ACC112 (cell line): ENCODE results near the gene VWA5B2.

Source experiments
- H2AFZ ChIP-seq: fragments of 200-600 bp; sonication (generic); one replicate; pipeline ENCODE4 v1.6.0; 2017; ENCODE audit warnings: antibody characterized with exemption, low read length; ENCODE audit not compliant: unreplicated experiment
- H3K27ac ChIP-seq: fragments of 200-600 bp; sonication (generic); 2 replicates; pipeline ENCODE4 v1.5.1; 2014; ENCODE audit warnings: low read depth, mild to moderate bottlenecking, antibody characterized with exemption, low read length, moderate library complexity
- H3K27me3 ChIP-seq: fragments of 200-600 bp; sonication (generic); 2 replicates; pipeline ENCODE4 v1.6.1; 2014; ENCODE audit warnings: mild to moderate bottlenecking, antibody characterized with exemption, low read length, moderate library complexity, mixed read lengths; ENCODE audit not compliant: insufficient read depth
- H3K36me3 ChIP-seq: fragments of 200-600 bp; sonication (generic); 2 replicates; pipeline ENCODE4 v1.6.1; 2016; ENCODE audit warnings: mild to moderate bottlenecking, antibody characterized with exemption, low read length, moderate library complexity, mixed read lengths; ENCODE audit not compliant: insufficient read depth
- H3K4me1 ChIP-seq: fragments of 200-600 bp; sonication (generic); one replicate; pipeline ENCODE4 v1.6.1; 2016; ENCODE audit warnings: low read length, mixed read lengths; ENCODE audit not compliant: insufficient read depth, unreplicated experiment, control insufficient read depth
- H3K4me3 ChIP-seq: fragments of 200-600 bp; sonication (generic); 2 replicates; pipeline ENCODE4 v1.5.1; 2014; ENCODE audit warnings: mild to moderate bottlenecking, low read depth, low read length
- H3K79me2 ChIP-seq: fragments of 200-600 bp; sonication (generic); one replicate; pipeline ENCODE4 v1.6.0; 2016; ENCODE audit warnings: low read length; ENCODE audit not compliant: control insufficient read depth, unreplicated experiment, insufficient read depth

Gene VWA5B2

GRCh38 chr3:184275961-184276910, 46.9 kb downstream of the VWA5B2 start, which contains the start of gene ECE2:
Gene ECE2, plus strand, starts transcription at chr3:184276022. Its CDS starts 132 bp downstream, at chr3:184276154.
- H3K36me3 ChIP-seq = no peaks in the 10 kb centered on the region
- H3K27me3 ChIP-seq = peaks cover 57% of the 10 kb centered on the region
- H3K4me3 ChIP-seq = peak within 1 kb of the TSS; percentile 12; the same call in 1 of the 2 replicates
- H3K4me1 ChIP-seq = no peaks in the 10 kb centered on the region
- H2AFZ ChIP-seq = no peak within 1 kb of the TSS
- no peaks in the 10 kb centered on the region for H3K79me2 ChIP-seq
- no peak within 1 kb of the TSS for H3K27ac ChIP-seq

- Histone ChIP-seq H3K36me3 (no peaks in the 10 kb centered on the region), H3K79me2 (no peaks in the 10 kb centered on the region), H3K4me3 (no peak overlapping the region), H2AFZ (no peak overlapping the region), H3K4me1 (no peaks in the 10 kb centered on the region), H3K27ac (no peak overlapping the region), H3K27me3 (peaks cover 56% of the 10 kb centered on the region)
Measured at GRCh38 chr3:184277366-184277765, 48.0 kb downstream of the VWA5B2 start.

- Histone ChIP-seq H3K27me3 (peaks cover 26% of the 10 kb centered on the region), H3K4me1 (peaks cover 3% of the 10 kb centered on the region), H3K27ac (no peak overlapping the region), H2AFZ (no peak overlapping the region), H3K4me3 (no peak overlapping the region), H3K36me3 (no peaks in the 10 kb centered on the region), H3K79me2 (no peaks in the 10 kb centered on the region)
Measured at GRCh38 chr3:184282941-184283340, 53.6 kb downstream of the VWA5B2 start.

GRCh38 chr3:184283681-184284080, 54.3 kb downstream of the VWA5B2 start:
- H3K4me3 ChIP-seq = no peak overlapping the region
- no peak overlapping the region for H3K27ac ChIP-seq
- H3K79me2 ChIP-seq = no peaks in the 10 kb centered on the region
- H3K36me3 ChIP-seq = no peaks in the 10 kb centered on the region
- H3K27me3 ChIP-seq = peaks cover 18% of the 10 kb centered on the region
- H3K4me1 ChIP-seq = peaks cover 3% of the 10 kb centered on the region
- H2AFZ ChIP-seq = no peak overlapping the region

- Histone ChIP-seq H3K27me3 (peaks cover 16% of the 10 kb centered on the region), H2AFZ (no peak overlapping the region), H3K79me2 (no peaks in the 10 kb centered on the region), H3K4me3 (no peak overlapping the region), H3K36me3 (no peaks in the 10 kb centered on the region), H3K27ac (no peak overlapping the region), H3K4me1 (peaks cover 3% of the 10 kb centered on the region)
Measured at GRCh38 chr3:184284696-184285095, 55.3 kb downstream of the VWA5B2 start.

GRCh38 chr3:184289426-184289938, 60.1 kb downstream of the VWA5B2 start:
- Histone ChIP-seq H3K79me2 (no peaks in the 10 kb centered on the region), H3K4me3 (no peak overlapping the region), H2AFZ (no peak overlapping the region), H3K27me3 (peaks cover 11% of the 10 kb centered on the region; the same call in 1 of the 2 replicates), H3K4me1 (peaks cover 2% of the 10 kb centered on the region), H3K36me3 (no peaks in the 10 kb centered on the region), H3K27ac (no peak overlapping the region)

GRCh38 chr3:184290331-184290730, 60.9 kb downstream of the VWA5B2 start:
- Histone ChIP-seq H2AFZ (no peak overlapping the region), H3K36me3 (no peaks in the 10 kb centered on the region), H3K27me3 (peaks cover 11% of the 10 kb centered on the region; the same call in 1 of the 2 replicates), H3K4me3 (no peak overlapping the region), H3K27ac (no peak overlapping the region), H3K79me2 (no peaks in the 10 kb centered on the region), H3K4me1 (no peaks in the 10 kb centered on the region)

GRCh38 chr3:184291044-184291737, 61.8 kb downstream of the VWA5B2 start:
- Histone ChIP-seq H2AFZ (no peak overlapping the region), H3K27ac (no peak overlapping the region), H3K79me2 (no peaks in the 10 kb centered on the region), H3K27me3 (peaks cover 3% of the 10 kb centered on the region; the same call in 1 of the 2 replicates), H3K4me1 (no peaks in the 10 kb centered on the region), H3K36me3 (no peaks in the 10 kb centered on the region), H3K4me3 (no peak overlapping the region)
